Stimulated activated CD8-positive, alpha-beta memory T cell treated with anti-CD3 and anti-CD28 coated beads, Interleukin-12 subunit alpha, Interleukin-12 subunit beta, amount 100 ng/mL, for 1 hour (primary cell): ENCODE measurements around the gene COL4A1.

Experiments used
- DNase-seq: peaks from one replicate; pipeline ENCODE4 v3.0.0-alpha.2; 2020; ENCODE audit warnings: low read depth

Gene COL4A1

DNA sequence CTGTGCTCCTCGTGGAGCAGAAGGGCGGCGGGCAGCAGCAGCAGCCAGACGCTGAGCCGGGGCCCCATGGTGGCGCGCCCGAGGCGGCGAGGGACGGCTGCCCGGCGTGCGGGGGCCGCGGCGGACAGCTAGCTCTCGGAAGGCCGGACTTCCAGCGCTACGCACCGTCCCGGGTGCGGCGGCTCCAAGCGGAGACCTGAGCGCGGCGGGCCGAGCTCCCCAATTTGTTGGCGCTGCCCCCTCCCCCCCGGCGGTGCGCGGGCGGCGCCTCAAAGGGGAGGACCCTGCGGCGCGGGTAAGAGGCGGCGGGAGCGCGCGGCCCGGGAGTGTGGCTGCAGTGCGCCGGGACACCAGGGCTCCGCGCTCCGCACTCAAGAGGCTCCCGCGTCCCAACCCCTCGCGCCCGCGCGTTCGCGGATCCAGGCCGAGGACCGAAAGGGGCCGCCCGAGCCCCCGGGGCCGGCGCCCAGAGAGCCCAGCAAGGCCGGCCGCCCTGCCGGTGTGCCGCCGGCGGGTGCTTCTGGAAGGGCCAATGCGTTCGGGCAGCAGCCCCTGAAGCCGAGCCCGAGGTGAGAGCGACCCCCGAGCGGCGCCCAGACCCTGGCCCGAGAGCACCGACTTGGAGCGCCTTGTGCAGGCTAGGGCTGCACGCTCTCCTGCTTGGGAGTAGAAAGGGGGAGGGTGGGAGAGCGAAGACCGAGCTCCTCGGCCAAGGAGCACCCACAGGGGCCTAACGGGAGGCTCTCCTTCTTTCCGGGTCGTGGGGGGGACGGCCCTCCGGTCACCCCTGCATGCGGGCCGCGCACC, at the start of gene COL4A1, which contains the start of gene COL4A2:
Gene COL4A1 (minus strand): TSS at position 198 of the 807 bp plus-strand sequence. CDS start 130 bp downstream, at position 68.
Gene COL4A2 (plus strand): TSS at position 325 of the 807 bp plus-strand sequence. CDS start 620 bp downstream, outside the sequence.
- DNase-seq, result no peak

DNA sequence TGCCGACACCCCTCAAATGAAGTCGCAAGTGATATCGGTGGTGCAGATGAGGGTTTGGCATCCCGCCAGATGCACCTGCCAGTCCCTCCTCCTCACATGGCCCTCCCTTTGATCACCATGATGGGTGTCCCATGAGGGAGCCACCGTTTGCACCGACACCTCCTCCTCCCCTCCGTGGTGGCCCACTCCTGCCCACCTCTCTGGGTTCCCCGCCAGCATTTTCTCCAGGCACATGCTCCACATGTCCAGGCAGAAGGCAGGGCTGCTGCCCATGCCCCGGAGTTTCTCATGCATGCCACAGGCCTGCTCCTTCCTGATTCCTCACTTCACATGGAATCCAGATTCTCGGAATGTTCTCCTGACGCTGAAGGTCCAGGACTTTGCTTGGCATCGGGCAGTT, 49.4 kb upstream of the COL4A1 start:
- no peak for DNase-seq

DNA sequence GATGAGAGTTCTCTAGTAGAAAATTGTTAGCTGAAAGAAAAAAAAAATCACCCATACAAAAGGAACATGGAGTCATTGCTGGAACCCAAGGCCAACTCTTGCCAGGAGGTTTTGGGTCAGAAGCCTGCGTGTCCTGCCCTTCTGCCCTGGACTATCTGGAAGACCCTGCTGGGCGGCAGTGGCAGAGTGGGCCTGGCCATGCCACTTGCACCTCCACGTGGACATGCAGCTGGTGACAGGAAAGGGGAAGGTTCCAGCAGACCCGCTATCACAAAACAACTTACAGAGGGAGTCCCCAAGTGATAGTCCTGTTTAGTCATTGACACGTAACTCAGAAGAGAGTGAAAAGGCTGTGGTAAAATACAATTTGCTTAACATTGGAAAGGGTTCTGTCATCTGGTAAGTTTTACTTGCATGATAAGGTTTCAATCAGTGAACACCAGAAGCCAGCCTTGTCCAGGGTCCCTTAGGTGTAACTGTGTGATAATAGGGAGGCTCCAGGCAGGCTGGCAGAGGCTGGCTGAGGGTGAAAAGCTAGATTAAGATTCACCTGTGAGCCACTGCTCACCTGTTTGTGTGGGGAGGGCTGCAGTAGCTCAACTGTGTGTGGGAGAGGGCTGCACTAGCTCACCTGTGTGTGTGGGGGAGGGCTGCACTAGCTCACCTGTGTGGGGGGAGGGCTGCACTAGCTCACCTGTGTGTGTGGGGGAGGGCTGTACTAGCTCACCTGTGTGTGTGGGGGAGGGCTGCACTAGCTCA, 47.9 kb upstream of the COL4A1 start:
- no peak for DNase-seq

DNA sequence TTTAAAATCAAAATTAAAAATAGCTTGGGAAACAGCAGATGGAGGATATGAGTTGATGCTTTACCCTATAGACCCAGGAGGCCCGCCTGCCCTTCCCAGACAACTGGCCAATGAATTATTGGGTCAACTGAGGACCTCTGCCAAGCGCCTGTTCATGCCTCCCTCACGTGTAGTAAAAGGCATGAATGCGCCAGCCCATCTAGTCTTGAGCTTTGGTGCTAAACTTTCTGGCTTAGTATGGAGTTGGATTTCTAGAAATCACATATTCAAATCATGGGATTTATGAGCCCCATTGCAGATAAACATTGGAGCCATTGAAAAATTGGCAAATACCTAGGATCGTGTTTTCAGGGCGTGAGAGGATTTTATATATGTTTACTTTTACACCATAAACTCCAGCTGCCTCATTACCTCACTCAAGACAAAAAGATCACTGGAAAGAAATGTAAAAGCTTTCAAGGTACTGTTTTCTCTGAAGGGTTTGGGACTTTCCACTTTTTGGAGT, 47.2 kb upstream of the COL4A1 start:
- DNase-seq, result no peak

DNA sequence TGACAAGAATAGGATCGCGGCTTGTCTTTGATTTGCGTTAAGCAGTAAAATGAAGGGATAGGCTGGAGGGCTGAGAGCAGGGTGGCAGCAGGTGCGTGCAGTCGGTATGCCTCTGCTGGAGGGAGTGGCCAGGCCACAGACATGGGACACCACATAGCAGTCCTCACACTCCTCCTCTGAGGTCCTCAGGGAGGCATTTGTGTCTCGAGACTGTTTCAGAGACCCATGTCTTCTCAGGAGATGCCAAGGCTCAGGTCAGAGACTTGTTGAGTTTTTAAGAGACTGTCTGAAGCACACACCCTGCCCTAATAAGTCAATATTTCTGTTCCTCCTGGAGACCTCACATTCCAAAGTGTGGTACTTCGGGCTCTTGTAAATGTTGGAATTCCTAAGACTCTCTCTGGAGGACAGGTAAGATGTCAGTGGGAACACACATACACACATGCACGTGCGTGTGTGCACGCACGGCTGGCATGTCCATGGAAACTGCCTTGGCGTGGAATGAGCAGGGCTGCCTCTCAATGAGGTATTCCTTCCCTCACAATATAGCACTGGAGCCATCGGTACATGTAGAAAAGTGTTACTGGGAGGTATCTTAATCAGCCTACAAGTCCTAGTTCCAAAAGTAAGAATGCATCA, 46.5 kb upstream of the COL4A1 start:
- DNase-seq, result no peak

DNA sequence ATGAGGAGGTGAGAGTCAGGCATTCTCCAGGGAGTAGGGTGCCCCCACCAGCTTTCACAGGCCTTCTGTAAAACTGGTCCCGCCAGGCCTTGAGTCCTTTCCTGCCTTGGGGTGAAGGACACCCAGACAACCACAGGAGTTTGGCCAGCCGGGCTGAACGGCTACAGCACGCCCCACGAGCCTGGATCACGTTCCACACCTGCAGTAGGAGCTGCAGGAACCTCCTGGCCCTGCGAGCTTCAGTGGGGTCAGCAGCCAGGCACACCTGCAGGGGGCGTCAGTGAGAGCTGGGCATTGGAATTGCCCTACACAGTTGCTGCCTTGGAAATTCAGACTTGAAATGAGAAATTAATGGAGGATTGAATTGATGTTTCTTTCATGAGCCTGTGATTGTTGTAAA, 45.8 kb upstream of the COL4A1 start:
- no peak for DNase-seq

DNA sequence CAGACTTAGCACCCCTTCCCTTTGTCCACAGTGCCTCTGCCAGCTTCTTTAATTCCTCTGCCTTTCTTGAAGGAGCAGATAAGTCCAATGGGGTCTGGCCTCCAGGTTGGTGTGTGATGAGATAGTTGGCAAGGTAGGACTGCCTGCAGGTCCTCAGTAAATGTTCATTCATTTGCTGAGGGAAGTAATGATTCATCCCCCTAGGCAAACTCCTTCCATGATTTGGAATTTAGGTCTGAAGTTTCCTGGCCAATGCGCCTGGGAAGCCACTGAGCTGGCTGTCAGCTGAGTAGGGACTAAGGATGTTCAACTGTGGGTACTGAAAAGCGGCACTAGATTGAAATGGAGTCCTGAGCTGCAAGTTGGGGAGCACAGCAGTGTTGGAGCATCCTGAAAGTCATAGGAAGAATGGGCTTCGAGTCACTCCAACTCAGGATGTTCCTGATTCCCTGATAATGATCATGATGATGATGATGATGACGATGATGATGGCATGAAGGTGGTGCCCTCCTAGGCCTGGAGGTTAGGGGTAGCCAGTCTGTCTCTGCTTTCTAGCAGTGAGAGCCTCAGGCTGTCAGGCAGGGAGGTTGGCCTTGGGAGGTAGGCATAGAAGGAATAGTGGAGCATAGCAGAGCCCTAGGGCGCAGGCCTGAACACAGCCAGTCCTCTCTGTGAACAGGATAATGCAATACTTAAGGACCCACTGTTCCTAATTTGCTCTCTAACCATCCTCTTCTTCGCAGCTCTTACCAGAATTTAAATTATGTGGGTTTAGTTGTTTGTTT, 44.9 kb upstream of the COL4A1 start:
- DNase-seq, result no peak

DNA sequence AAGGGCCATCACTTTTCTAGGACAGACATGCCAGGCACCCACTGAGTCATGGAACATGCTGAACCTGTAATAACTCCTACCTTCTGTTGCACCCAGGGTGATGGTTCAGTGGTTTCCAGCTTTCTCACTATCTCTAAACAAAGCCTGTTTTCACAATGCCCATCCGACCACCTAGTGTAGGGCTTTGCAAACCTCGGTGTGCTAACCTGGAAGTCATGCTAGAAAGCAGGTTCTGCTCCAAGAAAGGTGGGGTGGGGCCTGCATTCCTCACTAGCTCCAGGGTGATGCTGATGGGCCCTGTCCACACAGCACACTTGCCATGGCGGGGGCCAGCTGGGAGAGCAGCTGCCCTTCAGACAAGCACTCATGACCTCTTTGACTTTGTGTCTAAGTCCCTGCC, 43.6 kb upstream of the COL4A1 start:
- DNase-seq, result no peak

DNA sequence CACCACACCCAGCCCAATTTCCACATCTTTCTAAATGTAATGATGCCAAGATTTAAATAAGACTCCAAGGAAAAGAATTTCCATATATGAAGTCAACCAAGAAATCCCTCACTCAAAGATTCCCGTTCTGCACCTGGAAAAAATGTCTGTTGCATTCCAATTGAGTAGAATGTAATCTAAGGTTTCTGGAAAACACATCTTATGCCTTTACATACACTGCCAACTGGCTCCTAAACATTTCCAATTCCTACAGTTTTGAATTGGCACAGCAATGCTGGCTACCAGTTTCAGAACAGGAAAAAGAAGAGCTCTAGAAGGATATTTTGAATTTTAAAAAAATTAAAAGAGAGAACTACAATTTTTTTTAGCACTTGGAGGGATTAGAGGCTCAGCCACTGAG, 43.1 kb upstream of the COL4A1 start:
- DNase-seq, result no peak

DNA sequence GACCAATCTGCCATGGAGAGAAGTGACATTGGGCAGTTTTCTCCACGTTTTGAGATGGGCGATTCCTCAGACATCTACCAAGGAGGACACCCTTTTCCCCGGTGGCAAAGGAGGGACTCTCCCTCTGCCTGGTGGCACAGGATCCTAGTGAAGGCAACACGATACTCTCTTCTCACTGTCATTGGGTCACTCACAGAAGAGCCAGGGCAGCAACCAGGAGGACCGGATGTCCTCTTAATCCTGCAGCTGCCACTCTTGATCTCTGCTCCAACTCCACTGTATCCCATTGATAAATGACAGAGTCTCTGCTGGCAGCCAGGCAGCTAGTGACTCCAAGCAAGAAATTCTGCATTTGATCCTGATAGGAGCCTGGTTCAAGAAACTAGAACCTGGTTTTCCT, 42.3 kb upstream of the COL4A1 start:
- no peak for DNase-seq

DNA sequence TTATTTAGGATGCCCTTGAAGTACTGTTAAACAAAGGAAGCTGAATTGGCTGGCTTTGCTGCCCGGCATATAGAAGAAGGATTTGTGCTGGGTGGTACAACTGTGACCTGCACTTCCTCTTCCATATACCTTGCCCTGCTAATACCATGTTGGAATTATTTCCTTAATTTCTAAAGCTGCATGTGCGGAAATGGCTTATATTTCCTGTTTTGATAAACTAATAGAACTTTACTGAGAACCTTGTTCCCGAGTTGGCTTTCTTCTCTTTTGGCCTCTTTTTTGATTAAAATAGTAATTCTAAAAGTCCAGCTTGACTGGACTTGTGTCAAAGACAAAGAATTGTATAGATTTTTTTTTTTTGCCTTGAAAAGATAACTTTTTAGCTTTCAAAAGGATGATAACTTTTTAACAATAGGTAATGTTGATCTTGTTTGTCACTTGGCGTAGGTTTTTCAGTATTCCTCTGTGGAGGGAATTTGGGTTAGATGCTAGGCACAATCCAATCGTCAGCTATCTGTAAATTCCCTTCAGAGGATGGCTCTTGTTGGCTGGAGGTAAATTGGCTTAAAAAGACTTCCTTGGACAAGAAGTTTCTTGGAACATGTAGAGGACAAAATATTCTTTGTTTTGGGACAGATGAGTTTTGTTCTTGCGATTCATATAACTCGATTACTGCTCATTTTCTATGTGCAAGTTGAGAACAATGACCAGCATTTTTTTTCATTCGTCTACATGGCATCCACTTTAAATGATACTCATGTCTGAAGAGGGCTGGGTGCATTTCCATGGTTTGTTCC, 41.5 kb upstream of the COL4A1 start:
- no peak for DNase-seq

DNA sequence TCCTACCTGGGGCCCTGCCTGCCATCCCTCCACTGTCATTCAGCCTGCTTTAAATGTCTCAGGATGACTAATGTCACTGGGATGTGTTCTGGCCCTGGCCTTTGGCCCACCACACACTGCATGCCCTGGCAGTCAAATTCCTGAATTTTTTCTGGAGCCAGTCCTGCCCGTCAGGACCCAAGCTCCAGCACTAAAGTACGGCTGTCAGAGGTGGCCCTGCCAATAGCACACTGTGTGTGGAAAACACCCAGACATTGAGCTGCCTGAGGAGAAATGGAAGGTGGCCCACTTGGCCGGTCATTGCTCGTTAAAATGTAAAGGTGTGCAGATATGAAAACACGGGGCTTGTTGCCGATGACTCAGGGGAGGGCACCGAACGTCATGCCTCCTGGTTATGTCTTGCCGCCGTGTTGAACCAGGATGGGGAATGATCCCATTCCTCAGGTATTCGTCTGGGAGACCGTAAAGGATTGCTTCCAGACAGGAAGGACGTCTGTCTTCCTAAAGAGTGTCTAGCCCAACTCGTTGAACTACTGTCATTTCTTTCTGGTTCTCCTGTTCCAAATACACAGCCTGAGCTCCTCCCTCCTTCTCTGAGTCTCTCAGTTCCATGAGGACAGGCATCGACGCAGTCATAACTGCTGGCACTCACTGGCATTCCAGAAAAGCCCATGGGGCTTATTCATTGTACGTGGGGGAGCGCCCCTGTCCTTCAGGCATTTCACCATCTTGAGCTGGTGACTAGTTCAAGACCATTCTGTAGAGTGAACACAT, 40.8 kb upstream of the COL4A1 start:
- no peak for DNase-seq

DNA sequence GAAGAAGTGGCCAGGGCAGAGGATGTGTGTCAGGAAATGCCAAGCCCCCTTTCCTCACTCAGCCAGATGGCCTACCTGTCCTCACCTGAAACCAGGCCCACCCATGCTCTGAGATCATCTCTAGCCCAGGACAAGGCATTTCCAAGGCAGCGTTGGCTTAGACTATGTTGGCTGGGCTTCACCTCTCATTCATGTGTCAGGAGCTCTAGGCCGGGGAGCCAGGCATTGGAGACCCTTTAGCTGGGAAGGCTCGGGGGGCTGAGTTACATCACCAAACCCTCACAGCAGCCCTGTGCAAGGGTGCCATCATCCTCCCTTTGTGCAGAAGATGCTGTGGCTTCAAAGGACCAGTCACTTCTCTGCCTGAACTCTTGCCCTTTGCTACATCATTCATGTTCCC, 40.1 kb upstream of the COL4A1 start:
- no peak for DNase-seq

DNA sequence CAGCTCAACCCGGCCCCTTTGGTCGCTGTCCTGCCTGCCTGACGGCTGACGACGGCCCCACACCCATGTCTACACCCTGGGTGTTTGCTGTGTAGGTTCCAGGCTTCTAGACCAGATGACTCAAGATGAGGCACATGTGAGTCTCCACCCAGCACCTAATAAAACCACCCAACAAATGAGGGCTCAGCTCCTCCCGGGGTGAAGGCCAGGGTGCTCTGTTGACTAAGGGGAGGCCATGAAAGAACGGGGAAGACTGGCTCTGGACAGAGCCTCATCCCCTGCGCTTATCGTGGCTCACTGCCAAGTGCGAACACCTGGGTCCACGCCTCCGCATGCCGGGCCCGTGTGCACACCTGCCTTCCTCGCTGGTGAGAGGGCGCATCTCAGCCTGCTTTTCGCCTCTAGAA, 39.7 kb upstream of the COL4A1 start:
- DNase-seq, result no peak

DNA sequence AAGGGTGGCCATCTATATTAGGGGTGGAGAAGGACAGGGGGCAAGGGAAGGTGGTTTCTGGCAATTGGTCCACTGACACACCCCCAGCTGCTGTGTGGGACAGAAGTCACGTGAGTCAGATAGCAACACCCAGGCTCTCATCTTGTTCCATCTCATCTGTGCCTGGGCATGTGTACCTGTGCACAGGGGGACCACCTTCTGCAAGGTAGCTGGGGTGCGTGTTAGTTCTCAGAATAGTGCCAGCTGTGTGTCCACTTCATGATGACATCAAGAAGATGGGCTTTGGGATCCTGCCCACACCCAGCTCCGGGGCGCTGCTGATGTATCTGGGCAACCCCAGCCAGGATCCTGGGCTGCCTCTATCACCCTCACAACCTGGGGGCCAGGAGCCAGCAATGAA, 38.7 kb upstream of the COL4A1 start:
- DNase-seq, result no peak

DNA sequence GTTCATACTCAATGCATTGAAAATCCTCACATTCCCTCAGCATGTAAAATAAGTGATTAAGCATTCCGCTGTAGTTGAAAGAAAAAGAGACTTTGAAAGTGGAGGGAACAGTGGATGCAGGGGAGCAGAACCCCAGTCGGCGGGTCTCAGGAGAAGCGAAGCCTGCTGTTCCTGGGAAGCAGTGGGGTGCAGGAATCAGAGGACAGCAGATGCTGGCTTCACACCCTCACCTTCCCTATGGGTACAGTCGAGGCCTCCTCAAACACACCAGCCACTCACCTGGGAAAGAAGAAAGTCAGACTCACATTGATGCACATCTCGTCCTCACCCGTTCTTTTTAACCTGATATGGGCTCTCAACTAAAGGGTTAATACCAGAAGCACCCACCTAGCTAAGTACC, 38.3 kb upstream of the COL4A1 start:
- DNase-seq, result no peak

DNA sequence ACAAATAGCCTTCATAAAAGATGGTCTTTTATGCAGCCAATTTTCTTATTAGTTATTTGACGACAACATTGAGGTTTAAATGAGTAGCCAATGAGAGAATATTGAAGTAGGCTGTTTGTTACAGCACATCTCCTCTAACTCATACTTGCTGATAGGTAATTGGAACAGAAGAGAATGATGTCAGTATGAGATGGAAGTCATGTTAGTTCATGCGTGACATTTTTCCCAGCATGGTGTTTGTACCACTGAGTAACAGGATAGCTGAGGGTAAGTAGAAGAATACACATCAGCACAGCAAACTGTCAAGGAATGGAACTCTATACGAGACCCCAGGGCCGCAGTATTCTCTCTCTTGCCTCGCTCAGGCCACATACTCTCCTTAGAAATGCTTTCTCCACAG, 37.4 kb upstream of the COL4A1 start:
- DNase-seq, result no peak

DNA sequence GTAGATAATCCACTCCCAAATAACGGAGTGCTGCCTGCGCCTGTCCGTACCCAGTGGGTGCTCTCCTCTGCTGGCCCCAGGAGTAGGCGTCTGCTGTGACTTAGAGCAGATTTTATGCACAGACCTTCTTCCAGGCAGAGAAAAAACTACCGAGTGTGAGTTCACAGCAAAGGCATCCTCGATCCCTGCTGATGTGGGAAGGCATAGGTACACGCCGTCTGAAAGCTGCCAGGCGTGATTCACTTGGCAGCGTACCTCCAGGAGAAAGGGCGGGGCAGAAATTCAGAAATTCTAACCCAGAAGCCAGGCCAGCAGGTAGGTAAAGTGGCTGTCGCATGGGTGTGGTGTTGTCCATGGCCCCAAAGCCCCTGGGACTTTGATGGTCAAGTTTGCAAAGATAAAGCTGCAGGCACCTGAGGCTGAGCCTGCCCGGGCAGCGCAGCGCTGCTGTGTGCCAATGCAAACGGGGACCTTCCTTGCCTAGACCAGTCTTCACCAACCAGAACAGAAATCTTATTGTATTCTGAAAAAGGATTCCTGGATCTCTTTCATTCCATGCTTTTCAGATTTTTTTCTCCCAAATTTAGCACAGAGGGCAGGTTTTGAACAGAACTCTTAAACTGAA, 36.4 kb upstream of the COL4A1 start:
- DNase-seq, result no peak

DNA sequence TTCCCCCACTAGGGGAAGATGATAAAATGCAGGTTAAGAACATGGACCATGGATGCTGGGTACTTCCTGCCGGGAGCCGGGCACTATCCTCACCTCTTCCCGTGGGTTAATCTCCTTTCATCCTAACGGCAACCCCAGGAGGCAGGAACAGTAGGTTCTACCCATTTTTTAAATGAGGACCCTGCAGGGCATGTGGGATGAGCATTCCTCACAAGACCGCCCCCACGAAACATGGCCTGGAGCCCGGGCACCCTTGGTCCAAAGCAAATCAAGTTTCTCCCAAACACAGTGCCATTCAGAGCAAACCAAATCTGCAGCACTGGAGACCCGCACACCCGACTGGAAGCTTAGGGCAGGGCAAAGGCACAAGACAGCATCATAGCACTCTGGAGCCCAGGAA, 35.5 kb upstream of the COL4A1 start:
- DNase-seq, result no peak
